HepG2 (cell line): ENCODE data around the gene TOP2A. TPM values are rescaled to one million over a fixed set of nuclear protein-coding genes. Genes with fewer than 3 reads are reported as not detected.

Experiments used
- ARNT2 ChIP-seq: sonication (generic); formaldehyde crosslinking; IDR thresholded peaks from 2 replicates; pipeline ENCODE4 v1.8.0; 2022; ENCODE audit warnings: mild to moderate bottlenecking, low read depth, missing genetic modification reagents, moderate library complexity
- GATA4 ChIP-seq: sonication (generic); IDR thresholded peaks from 2 replicates; pipeline ENCODE4 v1.6.1; 2016; ENCODE audit warnings: antibody characterized with exemption, low read depth, borderline replicate concordance
- JUND ChIP-seq: sonication (generic); formaldehyde crosslinking; IDR thresholded peaks from 2 replicates; pipeline ENCODE4 v1.8.0; 2022; ENCODE audit warnings: mild to moderate bottlenecking, missing genetic modification reagents
- NFYB ChIP-seq: sonication (generic); formaldehyde crosslinking; IDR thresholded peaks from 2 replicates; pipeline ENCODE4 v1.4.0; 2020; ENCODE audit warnings: missing genetic modification reagents
- PCBP2 ChIP-seq: fragments of 200-400 bp; formaldehyde crosslinking; optimal IDR thresholded peaks from 2 replicates; pipeline ENCODE3; 2018; ENCODE audit warnings: low read length, low read depth; ENCODE audit not compliant: poor library complexity, severe bottlenecking
- POGZ ChIP-seq: sonication (generic); formaldehyde crosslinking; IDR thresholded peaks from 2 replicates; pipeline ENCODE4 v1.4.0; 2020; ENCODE audit warnings: mild to moderate bottlenecking, missing genetic modification reagents
- RXRB ChIP-seq: IDR thresholded peaks from 2 replicates; pipeline ENCODE4 v1.6.1; 2016; ENCODE audit warnings: borderline replicate concordance, missing genetic modification reagents, missing compliant biosample characterization
- SALL1 ChIP-seq: sonication (generic); formaldehyde crosslinking; IDR thresholded peaks from 2 replicates; pipeline ENCODE4 v1.8.0; 2022; ENCODE audit warnings: mild to moderate bottlenecking, missing genetic modification reagents
- TAF1 ChIP-seq: sonication (generic); formaldehyde crosslinking; IDR thresholded peaks from 2 replicates; pipeline ENCODE4 v1.4.0; 2020; ENCODE audit warnings: missing genetic modification reagents
- TEAD3 ChIP-seq: optimal IDR thresholded peaks from 2 replicates; pipeline ENCODE3; 2016; ENCODE audit warnings: borderline replicate concordance
- ZNF3 ChIP-seq: IDR thresholded peaks from 2 replicates; pipeline ENCODE4 v1.7.0; 2017; ENCODE audit warnings: inconsistent platforms
- ZNF446 ChIP-seq: sonication (generic); formaldehyde crosslinking; IDR thresholded peaks from 2 replicates; pipeline ENCODE4 v1.5.0; 2020; ENCODE audit warnings: mild to moderate bottlenecking, missing genetic modification reagents
- polyA plus RNA-seq, 8 experiments: library from polyadenylated mRNA; depleted of rRNA in 3 of 8; stranded (reverse) in 7 of 8; unstranded in 1 of 8; fragments of >200 nt; fragmentation: Illumina TruSeq in 4 of 8; extraction: Trizol in 4 of 8; gene quantifications; 2 replicates each; pipeline versions ENCODE4 v1.2.1 to v1.2.3, GENCODE V29; 2011 to 2016; ENCODE audit warnings: low read depth in 4 of 8, missing spikeins in 1 of 8, mixed read lengths in 1 of 8; ENCODE audit not compliant: insufficient read depth in 1 of 8
- total RNA-seq, 5 experiments: library from RNA; depleted of rRNA; stranded (reverse); fragments of >200 nt; fragmentation: Illumina TruSeq; extraction: Trizol; gene quantifications; 2 replicates each; pipeline ENCODE4 v1.2.3, GENCODE V29; 2016; ENCODE audit warnings: low read depth in 1 of 5
- TF ChIP-seq, protein P1 (sequence below): sonication (generic); formaldehyde crosslinking; IDR thresholded peaks from 2 replicates; pipeline ENCODE4 v1.4.0; 2020; ENCODE audit warnings: missing genetic modification reagents
- TF ChIP-seq, protein P2 (sequence below): sonication (generic); formaldehyde crosslinking; IDR thresholded peaks from 2 replicates; pipeline ENCODE4 v1.9.0; 2021; ENCODE audit warnings: missing genetic modification reagents, mild to moderate bottlenecking, borderline replicate concordance
- TF ChIP-seq, protein P3 (sequence below): conservative IDR thresholded peaks from 2 replicates; pipeline ENCODE4 v1.6.1; 2018; ENCODE audit warnings: missing genetic modification reagents
- TF ChIP-seq, protein P4 (sequence below): sonication (generic); formaldehyde crosslinking; IDR thresholded peaks from 2 replicates; pipeline ENCODE4 v1.4.0; 2020; ENCODE audit warnings: missing genetic modification reagents; ENCODE audit errors: not compliant biosample characterization
- TF ChIP-seq, protein P5 (sequence below): sonication (generic); formaldehyde crosslinking; IDR thresholded peaks from 2 replicates; pipeline ENCODE4 v1.4.0; 2020; ENCODE audit warnings: mild to moderate bottlenecking, missing genetic modification reagents
- TF ChIP-seq, protein P6 (sequence below): sonication (generic); formaldehyde crosslinking; IDR thresholded peaks from 2 replicates; pipeline ENCODE4 v1.5.1; 2020; ENCODE audit warnings: mild to moderate bottlenecking, missing genetic modification reagents, moderate library complexity

The TOP2A gene
- total and polyA plus RNA-seq, 2 of the 13 experiments (the other 11 are each of a cell fraction or from before 2014, with no cell fraction given), result 108 to 327 TPM

DNA sequence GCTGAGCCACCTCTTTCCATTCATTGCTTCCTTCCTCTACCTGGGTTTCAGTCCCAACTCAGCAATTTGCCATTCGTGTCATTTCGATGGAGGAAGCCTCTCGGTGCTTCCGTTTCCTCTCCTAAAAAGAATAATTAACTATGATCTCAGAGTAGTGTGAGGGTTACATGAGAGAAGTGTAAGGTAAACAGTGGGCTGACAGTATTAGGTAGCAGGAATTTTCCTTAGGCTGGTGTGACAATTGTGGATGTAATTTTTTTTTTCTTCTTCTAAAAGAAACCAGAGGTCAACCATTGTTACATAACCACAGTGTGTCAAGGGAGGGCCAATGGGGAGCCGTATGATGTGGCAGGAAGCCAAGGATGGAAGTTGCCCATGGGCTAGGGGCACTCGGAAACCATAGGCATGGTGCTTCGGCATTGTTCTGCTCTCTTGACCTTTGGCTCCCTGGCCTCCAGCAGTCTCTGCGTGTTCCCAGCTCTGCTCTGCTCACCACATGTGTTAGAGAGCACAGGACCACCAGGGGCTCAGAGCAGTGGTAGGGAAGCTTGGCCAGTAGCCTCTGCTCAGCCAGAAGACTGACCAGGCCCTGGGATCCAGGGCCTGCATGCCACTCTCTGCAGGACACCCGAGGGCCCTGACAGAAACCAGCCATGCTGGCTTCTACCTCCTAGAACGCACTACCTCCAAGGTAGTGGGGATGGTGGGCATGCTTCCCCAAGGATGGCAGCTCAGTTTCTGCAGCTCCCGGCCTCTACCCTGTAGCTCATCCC is 2.0 kb upstream of the TOP2A start (continued):
- no peak for TF ChIP-seq JUND
- no peak for TF ChIP-seq ZNF446
- TF ChIP-seq POGZ (CRISPR knock-in tag), result peak; percentile 44; the same call in 1 of the 2 replicates
- TF ChIP-seq, protein P1, sequence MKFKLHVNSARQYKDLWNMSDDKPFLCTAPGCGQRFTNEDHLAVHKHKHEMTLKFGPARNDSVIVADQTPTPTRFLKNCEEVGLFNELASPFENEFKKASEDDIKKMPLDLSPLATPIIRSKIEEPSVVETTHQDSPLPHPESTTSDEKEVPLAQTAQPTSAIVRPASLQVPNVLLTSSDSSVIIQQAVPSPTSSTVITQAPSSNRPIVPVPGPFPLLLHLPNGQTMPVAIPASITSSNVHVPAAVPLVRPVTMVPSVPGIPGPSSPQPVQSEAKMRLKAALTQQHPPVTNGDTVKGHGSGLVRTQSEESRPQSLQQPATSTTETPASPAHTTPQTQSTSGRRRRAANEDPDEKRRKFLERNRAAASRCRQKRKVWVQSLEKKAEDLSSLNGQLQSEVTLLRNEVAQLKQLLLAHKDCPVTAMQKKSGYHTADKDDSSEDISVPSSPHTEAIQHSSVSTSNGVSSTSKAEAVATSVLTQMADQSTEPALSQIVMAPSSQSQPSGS (CRISPR knock-in tag), result no peak; the same call in 1 of the 2 replicates
- no peak for TF ChIP-seq PCBP2
- no peak for TF ChIP-seq GATA4
- TF ChIP-seq SALL1 (CRISPR knock-in tag), result peak; percentile 95
- peak; percentile 69 for TF ChIP-seq NFYB (CRISPR knock-in tag)
- TF ChIP-seq ARNT2 (CRISPR knock-in tag), result no peak; the same call in 1 of the 2 replicates
- TF ChIP-seq, protein P2, sequence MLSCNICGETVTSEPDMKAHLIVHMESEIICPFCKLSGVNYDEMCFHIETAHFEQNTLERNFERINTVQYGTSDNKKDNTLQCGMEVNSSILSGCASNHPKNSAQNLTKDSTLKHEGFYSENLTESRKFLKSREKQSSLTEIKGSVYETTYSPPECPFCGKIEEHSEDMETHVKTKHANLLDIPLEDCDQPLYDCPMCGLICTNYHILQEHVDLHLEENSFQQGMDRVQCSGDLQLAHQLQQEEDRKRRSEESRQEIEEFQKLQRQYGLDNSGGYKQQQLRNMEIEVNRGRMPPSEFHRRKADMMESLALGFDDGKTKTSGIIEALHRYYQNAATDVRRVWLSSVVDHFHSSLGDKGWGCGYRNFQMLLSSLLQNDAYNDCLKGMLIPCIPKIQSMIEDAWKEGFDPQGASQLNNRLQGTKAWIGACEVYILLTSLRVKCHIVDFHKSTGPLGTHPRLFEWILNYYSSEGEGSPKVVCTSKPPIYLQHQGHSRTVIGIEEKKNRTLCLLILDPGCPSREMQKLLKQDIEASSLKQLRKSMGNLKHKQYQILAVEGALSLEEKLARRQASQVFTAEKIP (CRISPR knock-in tag), result no peak
- TF ChIP-seq, protein P3, sequence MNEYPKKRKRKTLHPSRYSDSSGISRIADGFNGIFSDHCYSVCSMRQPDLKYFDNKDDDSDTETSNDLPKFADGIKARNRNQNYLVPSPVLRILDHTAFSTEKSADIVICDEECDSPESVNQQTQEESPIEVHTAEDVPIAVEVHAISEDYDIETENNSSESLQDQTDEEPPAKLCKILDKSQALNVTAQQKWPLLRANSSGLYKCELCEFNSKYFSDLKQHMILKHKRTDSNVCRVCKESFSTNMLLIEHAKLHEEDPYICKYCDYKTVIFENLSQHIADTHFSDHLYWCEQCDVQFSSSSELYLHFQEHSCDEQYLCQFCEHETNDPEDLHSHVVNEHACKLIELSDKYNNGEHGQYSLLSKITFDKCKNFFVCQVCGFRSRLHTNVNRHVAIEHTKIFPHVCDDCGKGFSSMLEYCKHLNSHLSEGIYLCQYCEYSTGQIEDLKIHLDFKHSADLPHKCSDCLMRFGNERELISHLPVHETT (CRISPR knock-in tag), result peak; percentile 14; the same call in 1 of the 2 replicates
- peak; percentile 92 for TF ChIP-seq RXRB
- TF ChIP-seq, protein P4, sequence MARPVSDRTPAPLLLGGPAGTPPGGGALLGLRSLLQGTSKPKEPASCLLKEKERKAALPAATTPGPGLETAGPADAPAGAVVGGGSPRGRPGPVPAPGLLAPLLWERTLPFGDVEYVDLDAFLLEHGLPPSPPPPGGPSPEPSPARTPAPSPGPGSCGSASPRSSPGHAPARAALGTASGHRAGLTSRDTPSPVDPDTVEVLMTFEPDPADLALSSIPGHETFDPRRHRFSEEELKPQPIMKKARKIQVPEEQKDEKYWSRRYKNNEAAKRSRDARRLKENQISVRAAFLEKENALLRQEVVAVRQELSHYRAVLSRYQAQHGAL (CRISPR knock-in tag), result no peak
- TF ChIP-seq TAF1 (CRISPR knock-in tag), result peak; percentile 58; the same call in 1 of the 2 replicates
- TF ChIP-seq, protein P5, sequence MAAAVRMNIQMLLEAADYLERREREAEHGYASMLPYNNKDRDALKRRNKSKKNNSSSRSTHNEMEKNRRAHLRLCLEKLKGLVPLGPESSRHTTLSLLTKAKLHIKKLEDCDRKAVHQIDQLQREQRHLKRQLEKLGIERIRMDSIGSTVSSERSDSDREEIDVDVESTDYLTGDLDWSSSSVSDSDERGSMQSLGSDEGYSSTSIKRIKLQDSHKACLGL, result no peak
- no peak for TF ChIP-seq ZNF3 (CRISPR knock-in tag)
- TF ChIP-seq TEAD3 (CRISPR knock-in tag), result peak; percentile 55
- TF ChIP-seq, protein P6, sequence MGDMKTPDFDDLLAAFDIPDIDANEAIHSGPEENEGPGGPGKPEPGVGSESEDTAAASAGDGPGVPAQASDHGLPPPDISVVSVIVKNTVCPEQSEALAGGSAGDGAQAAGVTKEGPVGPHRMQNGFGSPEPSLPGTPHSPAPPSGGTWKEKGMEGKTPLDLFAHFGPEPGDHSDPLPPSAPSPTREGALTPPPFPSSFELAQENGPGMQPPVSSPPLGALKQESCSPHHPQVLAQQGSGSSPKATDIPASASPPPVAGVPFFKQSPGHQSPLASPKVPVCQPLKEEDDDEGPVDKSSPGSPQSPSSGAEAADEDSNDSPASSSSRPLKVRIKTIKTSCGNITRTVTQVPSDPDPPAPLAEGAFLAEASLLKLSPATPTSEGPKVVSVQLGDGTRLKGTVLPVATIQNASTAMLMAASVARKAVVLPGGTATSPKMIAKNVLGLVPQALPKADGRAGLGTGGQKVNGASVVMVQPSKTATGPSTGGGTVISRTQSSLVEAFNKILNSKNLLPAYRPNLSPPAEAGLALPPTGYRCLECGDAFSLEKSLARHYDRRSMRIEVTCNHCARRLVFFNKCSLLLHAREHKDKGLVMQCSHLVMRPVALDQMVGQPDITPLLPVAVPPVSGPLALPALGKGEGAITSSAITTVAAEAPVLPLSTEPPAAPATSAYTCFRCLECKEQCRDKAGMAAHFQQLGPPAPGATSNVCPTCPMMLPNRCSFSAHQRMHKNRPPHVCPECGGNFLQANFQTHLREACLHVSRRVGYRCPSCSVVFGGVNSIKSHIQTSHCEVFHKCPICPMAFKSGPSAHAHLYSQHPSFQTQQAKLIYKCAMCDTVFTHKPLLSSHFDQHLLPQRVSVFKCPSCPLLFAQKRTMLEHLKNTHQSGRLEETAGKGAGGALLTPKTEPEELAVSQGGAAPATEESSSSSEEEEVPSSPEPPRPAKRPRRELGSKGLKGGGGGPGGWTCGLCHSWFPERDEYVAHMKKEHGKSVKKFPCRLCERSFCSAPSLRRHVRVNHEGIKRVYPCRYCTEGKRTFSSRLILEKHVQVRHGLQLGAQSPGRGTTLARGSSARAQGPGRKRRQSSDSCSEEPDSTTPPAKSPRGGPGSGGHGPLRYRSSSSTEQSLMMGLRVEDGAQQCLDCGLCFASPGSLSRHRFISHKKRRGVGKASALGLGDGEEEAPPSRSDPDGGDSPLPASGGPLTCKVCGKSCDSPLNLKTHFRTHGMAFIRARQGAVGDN (CRISPR knock-in tag), result peak; percentile 98
